Measurements from ENCODE around the gene CSF2RB.

The CSF2RB gene

GRCh38 chr22:36963302-36963701 lies 49.9 kb downstream of the CSF2RB start:
- DNase-seq (ENCODE audit: low read depth) = no peak
- no peak for TF ChIP-seq CTCF (IDR thresholded peaks at IDR 0.05; ENCODE audit: control insufficient read depth, insufficient read depth, low read depth, low read length, missing control alignments)
- H3K4me3 ChIP-seq (ENCODE audit: control insufficient read depth, low read depth, low read length) = no peak overlapping the region

GRCh38 chr22:36964106-36964505 lies 50.7 kb downstream of the CSF2RB start:
- no peak for DNase-seq (ENCODE audit: low read depth)
- H3K4me3 ChIP-seq (ENCODE audit: control insufficient read depth, low read depth, low read length) = no peak overlapping the region
- TF ChIP-seq CTCF (IDR thresholded peaks at IDR 0.05; ENCODE audit: control insufficient read depth, insufficient read depth, low read depth, low read length, missing control alignments) = no peak

- no peak for TF ChIP-seq CTCF (IDR thresholded peaks at IDR 0.05; ENCODE audit: control insufficient read depth, insufficient read depth, low read depth, low read length, missing control alignments)
- no peak for DNase-seq (ENCODE audit: low read depth)
- H3K4me3 ChIP-seq (ENCODE audit: control insufficient read depth, low read depth, low read length) = no peak overlapping the region
Observed at GRCh38 chr22:36965696-36966095, 52.3 kb downstream of the CSF2RB start.

- TF ChIP-seq CTCF (IDR thresholded peaks at IDR 0.05; ENCODE audit: control insufficient read depth, insufficient read depth, low read depth, low read length, missing control alignments) = no peak
Observed at GRCh38 chr22:36966851-36967540, 53.6 kb downstream of the CSF2RB start.

GRCh38 chr22:36968249-36968964 lies 55.0 kb downstream of the CSF2RB start:
- no peak overlapping the region for H3K4me3 ChIP-seq (ENCODE audit: control insufficient read depth, low read depth, low read length)
- no peak for DNase-seq (ENCODE audit: low read depth)
- no peak for TF ChIP-seq CTCF (IDR thresholded peaks at IDR 0.05; ENCODE audit: control insufficient read depth, insufficient read depth, low read depth, low read length, missing control alignments)

More at GRCh38 chr22:36966851-36967540, 53.6 kb downstream of the CSF2RB start:
- H3K4me3 ChIP-seq (ENCODE audit: control insufficient read depth, low read depth, low read length) = no peak overlapping the region
- no peak for DNase-seq (ENCODE audit: low read depth)

- no peak for DNase-seq (ENCODE audit: low read depth)
- H3K4me3 ChIP-seq (ENCODE audit: control insufficient read depth, low read depth, low read length) = no peak overlapping the region
- TF ChIP-seq CTCF (IDR thresholded peaks at IDR 0.05; ENCODE audit: control insufficient read depth, insufficient read depth, low read depth, low read length, missing control alignments) = no peak
Observed at GRCh38 chr22:36971341-36972125, 58.1 kb downstream of the CSF2RB start.
